B cell (primary cell): ENCODE data around the gene SMAP1.

Experiments used
- EZH2 ChIP-seq: IDR thresholded peaks from 2 replicates; pipeline ENCODE4 v1.6.1; 2012; ENCODE audit warnings: borderline replicate concordance, low read depth, mild to moderate bottlenecking, moderate library complexity, low read length; ENCODE audit not compliant: insufficient read depth, poor library complexity, severe bottlenecking
- TF ChIP-seq, protein P1 (sequence below): fragments of 200-600 bp; IDR thresholded peaks from one replicate; pipeline ENCODE4 v1.8.0; 2022; ENCODE audit warnings: antibody characterized with exemption, mild to moderate bottlenecking

DNA sequence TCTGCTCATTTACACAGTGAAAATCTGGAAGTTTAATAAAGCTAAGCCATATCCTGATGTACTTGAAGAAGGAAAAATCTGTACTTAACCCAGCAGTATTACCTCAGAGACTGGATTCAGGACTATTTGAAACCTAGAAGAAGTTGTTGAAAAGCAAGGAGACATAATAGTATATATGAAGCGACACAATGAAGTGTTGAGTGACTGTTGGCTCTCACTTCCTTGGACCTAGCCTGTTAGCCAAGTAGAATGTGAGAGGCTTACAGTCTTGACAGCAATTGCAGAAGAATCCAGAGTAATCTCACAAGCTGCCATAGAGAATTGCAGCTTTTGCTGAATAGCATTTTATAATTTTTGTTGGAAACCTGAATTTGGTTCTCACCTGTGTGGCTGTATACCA lies 26.7 kb downstream of the SMAP1 start:
- TF ChIP-seq, protein P1, sequence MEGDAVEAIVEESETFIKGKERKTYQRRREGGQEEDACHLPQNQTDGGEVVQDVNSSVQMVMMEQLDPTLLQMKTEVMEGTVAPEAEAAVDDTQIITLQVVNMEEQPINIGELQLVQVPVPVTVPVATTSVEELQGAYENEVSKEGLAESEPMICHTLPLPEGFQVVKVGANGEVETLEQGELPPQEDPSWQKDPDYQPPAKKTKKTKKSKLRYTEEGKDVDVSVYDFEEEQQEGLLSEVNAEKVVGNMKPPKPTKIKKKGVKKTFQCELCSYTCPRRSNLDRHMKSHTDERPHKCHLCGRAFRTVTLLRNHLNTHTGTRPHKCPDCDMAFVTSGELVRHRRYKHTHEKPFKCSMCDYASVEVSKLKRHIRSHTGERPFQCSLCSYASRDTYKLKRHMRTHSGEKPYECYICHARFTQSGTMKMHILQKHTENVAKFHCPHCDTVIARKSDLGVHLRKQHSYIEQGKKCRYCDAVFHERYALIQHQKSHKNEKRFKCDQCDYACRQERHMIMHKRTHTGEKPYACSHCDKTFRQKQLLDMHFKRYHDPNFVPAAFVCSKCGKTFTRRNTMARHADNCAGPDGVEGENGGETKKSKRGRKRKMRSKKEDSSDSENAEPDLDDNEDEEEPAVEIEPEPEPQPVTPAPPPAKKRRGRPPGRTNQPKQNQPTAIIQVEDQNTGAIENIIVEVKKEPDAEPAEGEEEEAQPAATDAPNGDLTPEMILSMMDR, result no peak
- no peak for TF ChIP-seq EZH2
